AG08395 (cell line): ENCODE results near the gene BAG2.

Experiments
- DNase-seq: peaks from one replicate; pipeline ENCODE4 v3.0.0; 2012; ENCODE audit warnings: mixed read lengths, low spot score

Gene BAG2

GRCh38 chr6:57172136-57173055 lies at the start of gene BAG2:
Gene BAG2 (plus strand): TSS chr6:57172326. CDS start chr6:57172698, 372 bp downstream.
- peak; percentile 81 for DNase-seq

- DNase-seq = no peak
Measured at GRCh38 chr6:57123111-57123510, 49.0 kb upstream of the BAG2 start.

GRCh38 chr6:57127763-57128162 lies 44.4 kb upstream of the BAG2 start:
- no peak for DNase-seq

GRCh38 chr6:57130661-57131177 lies 41.4 kb upstream of the BAG2 start:
- DNase-seq = peak; percentile 6

GRCh38 chr6:57134954-57135353 lies 37.2 kb upstream of the BAG2 start:
- DNase-seq = no peak

GRCh38 chr6:57135885-57136284 lies 36.2 kb upstream of the BAG2 start:
- DNase-seq = peak; percentile 6

- DNase-seq = no peak
Measured at GRCh38 chr6:57137350-57137749, 34.8 kb upstream of the BAG2 start.

GRCh38 chr6:57138026-57138425 lies 34.1 kb upstream of the BAG2 start:
- DNase-seq = no peak

- no peak for DNase-seq
Measured at GRCh38 chr6:57141451-57142177, 30.5 kb upstream of the BAG2 start.

GRCh38 chr6:57142178-57142525 lies 30.0 kb upstream of the BAG2 start:
- DNase-seq = no peak

GRCh38 chr6:57143690-57144089 lies 28.4 kb upstream of the BAG2 start:
- DNase-seq = no peak

GRCh38 chr6:57147401-57147800 lies 24.7 kb upstream of the BAG2 start:
- no peak for DNase-seq

GRCh38 chr6:57147955-57148858 lies 23.9 kb upstream of the BAG2 start:
- DNase-seq = no peak

GRCh38 chr6:57158658-57159057 lies 13.5 kb upstream of the BAG2 start:
- peak; percentile 7 for DNase-seq

- no peak for DNase-seq
Measured at GRCh38 chr6:57159127-57159526, 13.0 kb upstream of the BAG2 start.

- no peak for DNase-seq
Measured at GRCh38 chr6:57162028-57162427, 10.1 kb upstream of the BAG2 start.

- no peak for DNase-seq
Measured at GRCh38 chr6:57162516-57162915, 9.6 kb upstream of the BAG2 start.

- DNase-seq = no peak
Measured at GRCh38 chr6:57163956-57164355, 8.2 kb upstream of the BAG2 start.

GRCh38 chr6:57165080-57165479 lies 7.0 kb upstream of the BAG2 start:
- no peak for DNase-seq

- DNase-seq = peak; percentile 18
Measured at GRCh38 chr6:57173056-57173885, 1.1 kb downstream of the BAG2 start.

GRCh38 chr6:57173886-57174510 lies 1.9 kb downstream of the BAG2 start:
- peak; percentile 69 for DNase-seq
